ENCODE measurements around the gene NFILZ. TPM values are rescaled to one million over a fixed set of nuclear protein-coding genes. Genes with fewer than 3 reads are reported as not detected.

Gene NFILZ
- polyA plus RNA-seq, 1 donor from 2014 or later, result not detected

DNA sequence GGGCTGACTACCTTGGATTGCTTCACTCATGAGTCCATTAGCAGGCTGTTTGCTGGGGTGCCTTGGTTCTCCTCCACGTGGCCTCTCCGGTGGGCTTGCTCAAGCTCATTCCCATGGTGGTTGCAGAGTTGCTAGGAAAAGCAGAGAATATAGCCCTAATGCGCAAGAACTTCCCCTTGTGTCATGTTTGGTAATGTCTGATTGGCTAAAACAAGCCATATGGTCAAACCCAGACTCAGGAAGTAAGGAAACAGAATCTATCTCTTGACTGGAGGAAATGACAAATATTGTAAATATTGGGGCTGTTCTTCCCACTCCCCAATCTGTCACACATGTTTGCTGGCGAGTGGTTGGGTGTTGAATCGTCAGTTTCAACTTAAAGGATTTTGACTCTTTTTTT lies 12.1 kb downstream of the NFILZ start:
- H3K9me3 Mint-ChIP-seq, result peaks cover 0 to 6% (median 2%) of the 10 kb centered on the region in 3 donors
- H3K27me3 Mint-ChIP-seq, result peaks cover 22% of the 10 kb centered on the region
- H3K27ac Mint-ChIP-seq, result no peak overlapping the region
- H3K4me3 Mint-ChIP-seq, result no peak overlapping the region
- H3K4me1 Mint-ChIP-seq, result peaks cover 0 to 2% (median 2%) of the 10 kb centered on the region in 3 donors
- no peaks in the 10 kb centered on the region for H3K36me3 Mint-ChIP-seq

DNA sequence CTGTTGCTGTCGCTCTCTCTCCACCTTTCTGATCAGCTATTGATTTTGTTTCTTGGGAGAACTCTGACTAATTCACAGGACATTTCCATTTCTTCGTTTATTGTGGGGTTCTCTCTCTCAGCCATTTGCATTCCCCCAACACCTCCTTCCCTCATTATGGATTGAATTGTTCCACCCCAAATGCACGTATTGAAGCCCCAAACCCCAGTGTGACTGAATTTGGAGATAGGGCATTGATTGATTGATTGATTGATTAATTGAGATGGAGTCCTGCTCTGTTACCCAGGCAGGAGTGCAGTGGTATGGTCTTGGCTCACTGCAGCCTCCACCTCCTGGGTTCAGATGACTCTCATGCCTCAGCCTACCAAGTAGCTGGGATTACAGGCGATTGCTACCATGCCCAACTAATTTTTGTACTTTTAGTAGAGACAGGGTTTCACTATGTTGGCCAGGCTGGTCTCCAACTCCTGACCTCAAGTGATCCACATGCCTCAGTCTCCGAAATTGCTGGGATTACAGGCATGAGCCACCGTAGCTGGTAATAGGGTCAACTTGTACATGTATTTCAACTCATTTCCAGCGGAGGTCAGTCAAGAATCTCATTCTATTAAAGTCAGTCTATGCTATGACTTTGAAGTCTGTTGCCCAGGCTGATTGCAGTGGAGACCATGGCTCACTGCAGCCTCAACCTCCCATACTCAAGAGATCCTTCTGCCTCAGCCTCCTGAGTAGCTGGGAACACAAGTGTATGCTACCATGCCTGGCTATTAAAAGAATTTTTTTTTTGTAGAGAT lies 13.6 kb downstream of the NFILZ start:
- no peak overlapping the region for H3K4me3 Mint-ChIP-seq
- H3K27me3 Mint-ChIP-seq, result peaks cover 19% of the 10 kb centered on the region
- no peak overlapping the region for H3K27ac Mint-ChIP-seq
- peaks cover 0 to 6% (median 2%) of the 10 kb centered on the region in 3 donors for H3K9me3 Mint-ChIP-seq
- peaks cover 0 to 2% (median 0%) of the 10 kb centered on the region in 3 donors for H3K4me1 Mint-ChIP-seq
- no peaks in the 10 kb centered on the region for H3K36me3 Mint-ChIP-seq

DNA sequence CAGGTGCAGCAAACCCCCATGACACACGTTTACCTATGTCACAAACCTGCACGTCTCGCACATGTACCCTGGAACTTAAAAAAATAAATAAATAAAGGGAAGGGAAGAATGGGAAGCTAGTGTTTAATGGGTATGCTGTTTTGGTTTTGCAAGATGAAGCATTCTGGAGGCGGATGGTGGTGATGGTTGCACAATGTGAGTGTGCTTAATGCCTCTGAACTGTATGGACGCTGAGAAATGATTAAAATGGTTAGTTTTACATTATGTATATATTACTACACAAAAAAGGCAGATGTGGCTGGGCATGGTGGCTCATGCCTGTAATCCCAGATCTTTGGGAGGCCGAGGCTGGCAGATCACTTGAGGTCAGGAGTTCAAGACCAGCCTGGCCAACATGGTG lies 17.8 kb downstream of the NFILZ start:
- Mint-ChIP-seq H3K4me1 (peaks cover 0 to 2% (median 0%) of the 10 kb centered on the region in 3 donors), H3K9me3 (no peaks in the 10 kb centered on the region), H3K36me3 (no peaks in the 10 kb centered on the region), H3K4me3 (no peak overlapping the region), H3K27ac (no peak overlapping the region), H3K27me3 (peaks cover 16% of the 10 kb centered on the region)

DNA sequence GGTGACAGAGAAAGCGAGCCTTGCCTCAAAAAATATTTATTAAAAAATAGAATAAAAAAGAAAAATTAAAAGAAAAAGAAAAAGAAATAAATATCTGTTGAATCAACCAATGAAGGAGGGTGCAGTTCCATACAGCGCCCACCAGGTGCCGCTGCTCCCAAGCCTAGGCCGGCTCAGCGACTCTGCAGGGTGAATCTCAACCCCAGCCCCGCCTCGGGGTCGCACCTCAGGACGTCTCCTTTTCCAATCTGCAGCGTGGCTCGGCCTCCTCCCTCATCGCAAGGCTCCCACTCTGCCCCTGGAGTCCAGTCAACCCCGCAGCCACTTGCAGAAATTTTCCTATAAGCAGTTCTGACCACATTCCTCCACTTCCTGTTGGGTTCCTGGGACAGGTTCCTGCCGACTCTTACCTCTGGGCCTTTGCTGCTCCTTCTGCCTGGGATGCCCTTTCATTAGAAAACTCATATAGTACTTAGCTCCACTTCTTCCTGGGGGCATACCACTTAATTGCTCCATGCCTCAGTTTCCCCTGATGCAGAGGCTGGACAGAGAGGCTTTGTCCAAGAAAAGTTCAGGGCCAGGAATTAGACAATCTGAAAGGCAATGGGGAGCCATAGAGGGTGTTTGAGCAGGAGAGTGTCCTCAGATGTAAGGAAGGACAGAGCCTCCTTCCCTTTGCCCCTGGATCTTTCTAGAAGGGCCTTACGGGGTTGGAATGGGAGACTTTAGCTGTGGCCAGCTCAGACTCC lies 24.3 kb downstream of the NFILZ start:
- peak overlapping the region in 1 of 3 donors; percentile 39 for H3K27ac Mint-ChIP-seq
- H3K4me1 Mint-ChIP-seq, result peaks cover 5 to 9% (median 8%) of the 10 kb centered on the region in 3 donors
- peak overlapping the region in 2 of 4 donors; percentile 81 to 87 for H3K4me3 Mint-ChIP-seq
- H3K36me3 Mint-ChIP-seq, result no peaks in the 10 kb centered on the region
- H3K9me3 Mint-ChIP-seq, result no peaks in the 10 kb centered on the region
- peaks cover 6% of the 10 kb centered on the region for H3K27me3 Mint-ChIP-seq

DNA sequence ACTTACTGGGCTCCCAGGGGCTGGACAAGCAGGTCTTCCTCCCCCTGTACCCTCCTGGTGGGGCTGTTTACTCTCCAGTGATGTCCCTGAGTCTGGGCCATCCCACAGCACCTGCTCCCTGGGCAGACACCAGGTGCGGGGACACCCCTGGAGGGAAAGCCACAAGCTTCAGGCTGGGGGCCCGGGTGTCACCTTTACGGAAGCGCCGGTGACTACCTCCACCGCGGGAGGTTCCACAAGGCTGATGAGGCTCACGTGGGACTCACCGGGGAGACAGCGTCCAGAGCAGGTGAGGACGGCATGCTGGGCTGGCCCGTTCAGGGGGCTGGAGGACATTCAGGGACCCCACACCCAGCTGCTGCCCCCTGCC lies 24.9 kb downstream of the NFILZ start:
- no peaks in the 10 kb centered on the region for H3K9me3 Mint-ChIP-seq

DNA sequence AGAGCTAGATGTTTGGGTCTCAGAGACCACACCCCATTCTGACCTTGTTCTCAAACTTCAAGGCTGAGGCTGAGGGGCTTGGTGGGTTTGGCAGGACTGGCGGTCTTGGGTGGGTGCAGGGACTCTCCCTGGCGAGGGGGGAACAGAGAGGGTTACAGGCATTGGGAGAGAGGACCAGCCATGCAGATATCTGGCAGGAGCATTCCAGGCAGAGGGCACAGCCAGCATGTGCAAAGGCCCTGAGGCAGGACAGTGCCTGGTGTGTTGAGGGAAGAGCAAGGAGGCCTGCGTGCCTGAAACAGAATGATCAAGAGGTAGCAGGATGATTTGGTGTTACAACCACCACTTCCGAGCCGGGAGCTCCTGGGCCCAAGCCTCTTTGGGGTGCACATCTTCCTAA lies 27.4 kb downstream of the NFILZ start:
- Mint-ChIP-seq H3K9me3 (no peaks in the 10 kb centered on the region), H3K4me1 (peaks cover 5 to 12% (median 8%) of the 10 kb centered on the region in 3 donors), H3K27me3 (peaks cover 7% of the 10 kb centered on the region), H3K4me3 (no peak overlapping the region), H3K36me3 (no peaks in the 10 kb centered on the region), H3K27ac (no peak overlapping the region)

More for the DNA sequence above, 24.9 kb downstream of the NFILZ start:
- H3K4me1 Mint-ChIP-seq, result peaks cover 5 to 9% (median 8%) of the 10 kb centered on the region in 3 donors
- peak overlapping the region in 2 of 4 donors; percentile 67 to 87 for H3K4me3 Mint-ChIP-seq
- peak overlapping the region in 1 of 3 donors; percentile 39 for H3K27ac Mint-ChIP-seq
- peaks cover 6% of the 10 kb centered on the region for H3K27me3 Mint-ChIP-seq
- no peaks in the 10 kb centered on the region for H3K36me3 Mint-ChIP-seq

DNA sequence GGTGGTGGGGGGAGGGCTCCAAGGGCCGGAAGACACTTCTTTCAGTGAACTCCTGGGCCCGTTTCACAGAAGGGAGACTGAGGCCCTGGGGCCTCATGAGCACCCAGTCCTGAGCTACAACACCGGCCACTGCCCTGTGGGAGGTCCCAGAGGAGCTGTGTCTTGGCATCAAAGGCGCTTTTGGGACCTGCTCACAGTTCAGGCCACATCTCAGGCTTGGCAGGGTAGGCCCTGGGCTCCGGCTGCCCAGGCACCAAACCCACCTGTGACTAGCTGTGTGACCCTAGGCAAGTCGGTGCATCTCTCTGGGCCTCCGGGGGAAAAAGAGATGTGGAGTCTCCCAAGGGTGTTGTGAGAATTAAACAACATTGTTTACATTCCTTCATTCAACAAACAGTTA lies 29.5 kb downstream of the NFILZ start:
- H3K27me3 Mint-ChIP-seq, result peaks cover 3% of the 10 kb centered on the region
- no peaks in the 10 kb centered on the region for H3K9me3 Mint-ChIP-seq
- no peak overlapping the region for H3K4me3 Mint-ChIP-seq
- peaks cover 2 to 15% (median 14%) of the 10 kb centered on the region in 3 donors for H3K4me1 Mint-ChIP-seq
- no peaks in the 10 kb centered on the region for H3K36me3 Mint-ChIP-seq
- no peak overlapping the region for H3K27ac Mint-ChIP-seq

DNA sequence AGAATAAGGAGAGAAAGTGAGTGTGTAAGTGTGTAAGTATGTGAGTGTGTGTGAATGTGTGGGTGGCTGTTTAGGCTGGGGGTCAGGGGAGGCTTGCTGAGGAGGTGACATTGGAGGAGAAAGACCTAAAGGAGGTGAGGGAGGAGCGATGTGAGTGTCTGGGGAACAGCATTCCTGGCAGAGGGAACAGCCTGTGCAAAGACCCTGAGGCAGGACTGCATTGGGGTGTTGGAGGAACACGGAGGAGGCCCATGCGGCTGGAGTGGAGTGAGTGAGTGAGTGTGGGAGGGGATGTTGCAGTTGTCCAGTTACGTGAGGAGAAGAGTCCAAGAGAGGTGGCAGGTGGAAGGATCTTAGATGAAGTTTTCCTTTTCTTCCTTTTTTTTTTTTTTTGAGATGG lies 31.8 kb downstream of the NFILZ start:
- Mint-ChIP-seq H3K9me3 (peaks cover 0 to 2% (median 0%) of the 10 kb centered on the region in 3 donors), H3K27me3 (peaks cover 1% of the 10 kb centered on the region), H3K36me3 (no peaks in the 10 kb centered on the region), H3K4me1 (peaks cover 0 to 15% (median 12%) of the 10 kb centered on the region in 3 donors), H3K27ac (peak overlapping the region in 1 of 3 donors; percentile 6), H3K4me3 (peak overlapping the region in 1 of 4 donors; percentile 20)

DNA sequence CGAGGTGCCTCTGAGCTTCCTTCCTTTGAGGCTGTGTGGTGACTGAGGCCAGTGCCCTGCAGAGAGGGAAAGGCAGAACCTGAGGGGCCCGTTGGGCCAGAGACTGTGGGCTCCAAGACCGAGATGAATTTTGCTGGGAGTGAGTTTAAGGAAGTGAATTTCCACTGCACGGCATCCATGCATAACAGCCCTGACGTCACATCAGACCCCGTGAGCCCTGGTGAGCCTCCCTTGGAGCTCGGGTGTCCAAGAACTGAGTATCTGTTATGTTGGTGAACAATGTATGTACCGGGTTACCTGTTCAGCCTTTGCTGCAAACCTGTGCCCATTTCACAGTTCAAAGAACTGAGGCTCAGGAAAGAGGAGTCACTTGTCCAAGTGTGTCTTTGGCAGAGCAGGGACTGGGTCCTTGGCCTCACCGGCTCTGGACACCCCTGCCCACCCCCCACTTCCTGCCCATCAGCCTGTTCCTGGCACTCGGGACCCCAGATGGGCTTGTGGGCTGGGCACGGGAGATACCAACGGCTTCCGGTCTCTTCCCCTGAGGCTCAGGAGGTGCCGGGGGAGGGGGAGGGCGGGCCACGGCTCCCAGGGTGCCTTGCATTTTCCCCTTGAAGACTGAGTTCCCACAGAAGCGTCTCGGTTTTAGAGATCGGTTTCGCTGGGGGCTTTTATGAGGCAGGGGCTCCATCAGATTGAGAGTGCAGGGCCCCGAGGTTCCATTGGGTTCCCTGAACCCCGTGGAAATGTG lies 33.7 kb downstream of the NFILZ start:
- Mint-ChIP-seq H3K36me3 (no peaks in the 10 kb centered on the region), H3K9me3 (peaks cover 0 to 7% (median 4%) of the 10 kb centered on the region in 3 donors), H3K4me1 (peaks cover 0 to 15% (median 12%) of the 10 kb centered on the region in 3 donors), H3K27me3 (peaks cover 4% of the 10 kb centered on the region), H3K4me3 (peak overlapping the region; percentile 24 to 90 (median 68)), H3K27ac (peak overlapping the region in 2 of 3 donors; percentile 10 to 78)

DNA sequence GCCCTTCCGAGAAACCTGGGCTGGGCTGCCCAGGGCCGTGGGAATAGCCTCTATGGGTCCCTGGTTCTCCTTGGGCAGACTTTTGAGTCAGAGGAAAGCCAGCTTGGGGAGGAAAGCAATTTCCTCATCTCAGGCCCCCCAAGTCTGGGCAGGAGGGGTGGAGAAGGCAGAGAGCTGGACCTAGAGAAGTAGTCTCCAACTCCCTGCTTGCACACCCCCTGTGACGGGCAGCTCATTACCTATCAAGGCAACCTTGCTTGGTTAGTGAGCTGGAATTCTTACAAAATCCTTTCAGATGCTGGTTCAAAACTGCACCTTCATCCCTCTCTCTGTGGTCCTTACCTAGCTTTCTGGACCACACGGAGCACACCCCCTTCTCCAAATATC lies 34.2 kb downstream of the NFILZ start:
- peaks cover 4% of the 10 kb centered on the region for H3K27me3 Mint-ChIP-seq
- no peak overlapping the region for H3K4me3 Mint-ChIP-seq

DNA sequence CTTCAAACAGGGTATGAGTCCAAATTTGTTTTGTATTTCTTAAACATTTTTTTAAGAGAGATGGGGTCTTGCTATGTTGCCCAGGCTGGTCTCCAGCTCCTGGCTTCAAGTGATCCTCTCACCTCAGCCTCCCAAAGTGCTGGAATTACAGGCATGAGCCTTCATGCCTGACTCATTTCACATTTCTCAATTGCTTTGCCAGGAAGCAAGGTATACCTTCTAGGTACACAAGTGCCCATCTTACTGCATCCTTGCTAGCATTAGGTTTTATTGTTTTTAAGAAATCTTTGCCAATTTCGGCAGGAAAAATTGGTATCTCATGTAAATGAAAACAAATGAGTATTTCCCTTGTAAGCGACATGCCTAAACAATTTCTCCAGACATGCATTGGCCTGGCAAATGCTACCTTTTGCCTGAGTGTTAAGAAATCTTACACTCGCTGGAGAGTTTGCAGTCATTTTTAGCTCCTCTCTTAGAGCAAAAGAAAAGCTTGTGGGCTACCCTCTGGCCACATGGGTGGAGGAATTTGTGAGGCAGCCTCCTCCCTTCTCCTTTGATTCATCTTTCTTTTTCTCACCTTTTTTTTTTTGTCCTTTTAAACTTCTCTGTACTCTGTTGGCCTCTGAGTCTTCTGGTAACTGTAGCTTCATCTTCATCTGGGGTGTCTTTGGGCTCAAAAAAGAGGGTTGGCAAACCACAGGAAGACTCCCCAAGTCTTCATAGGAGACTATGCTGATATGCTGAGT lies 35.2 kb downstream of the NFILZ start:
- Mint-ChIP-seq H3K4me3 (peak overlapping the region in 2 of 4 donors; percentile 58 to 66), H3K27ac (peak overlapping the region in 1 of 3 donors; percentile 47), H3K27me3 (peaks cover 4% of the 10 kb centered on the region), H3K36me3 (no peaks in the 10 kb centered on the region), H3K9me3 (peaks cover 0 to 7% (median 4%) of the 10 kb centered on the region in 3 donors), H3K4me1 (peaks cover 5 to 17% (median 15%) of the 10 kb centered on the region in 3 donors)

More for the DNA sequence above, 34.2 kb downstream of the NFILZ start:
- Mint-ChIP-seq H3K4me1 (peaks cover 5 to 15% (median 12%) of the 10 kb centered on the region in 3 donors), H3K27ac (no peak overlapping the region), H3K9me3 (peaks cover 0 to 7% (median 4%) of the 10 kb centered on the region in 3 donors), H3K36me3 (no peaks in the 10 kb centered on the region)

DNA sequence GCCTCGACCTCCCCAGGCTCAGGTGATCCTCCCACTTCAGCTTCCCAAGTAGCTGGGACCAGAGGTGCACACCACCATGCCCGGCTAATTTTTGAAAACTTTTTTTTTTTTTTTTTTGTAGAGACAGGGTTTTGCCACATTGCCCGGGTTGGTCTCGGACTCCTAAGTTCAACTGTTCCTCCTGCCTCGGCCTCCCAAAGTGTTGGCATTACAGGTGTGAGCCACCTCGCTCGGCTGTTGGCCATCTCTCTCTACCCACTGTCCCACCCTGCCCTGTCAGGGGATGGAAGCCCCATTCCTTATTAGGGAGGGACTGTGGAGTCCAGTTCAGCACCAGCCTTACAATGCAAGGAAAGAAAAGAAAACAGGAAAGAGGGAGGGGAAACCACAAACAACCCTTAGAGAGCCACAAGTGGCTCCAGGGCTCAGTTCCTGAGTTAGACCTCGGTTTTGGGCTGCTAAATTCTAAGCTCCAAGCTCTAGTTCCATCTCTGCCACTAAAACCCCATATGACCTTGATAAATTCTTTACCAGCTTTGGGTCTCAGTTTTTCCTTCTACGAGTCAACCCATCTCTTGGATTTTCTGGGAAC lies 36.5 kb downstream of the NFILZ start:
- Mint-ChIP-seq H3K27ac (peak overlapping the region in 1 of 3 donors; percentile 24), H3K9me3 (peaks cover 0 to 7% (median 4%) of the 10 kb centered on the region in 3 donors), H3K4me1 (peaks cover 15 to 27% (median 20%) of the 10 kb centered on the region in 3 donors), H3K27me3 (peaks cover 4% of the 10 kb centered on the region), H3K36me3 (no peaks in the 10 kb centered on the region), H3K4me3 (no peak overlapping the region)

DNA sequence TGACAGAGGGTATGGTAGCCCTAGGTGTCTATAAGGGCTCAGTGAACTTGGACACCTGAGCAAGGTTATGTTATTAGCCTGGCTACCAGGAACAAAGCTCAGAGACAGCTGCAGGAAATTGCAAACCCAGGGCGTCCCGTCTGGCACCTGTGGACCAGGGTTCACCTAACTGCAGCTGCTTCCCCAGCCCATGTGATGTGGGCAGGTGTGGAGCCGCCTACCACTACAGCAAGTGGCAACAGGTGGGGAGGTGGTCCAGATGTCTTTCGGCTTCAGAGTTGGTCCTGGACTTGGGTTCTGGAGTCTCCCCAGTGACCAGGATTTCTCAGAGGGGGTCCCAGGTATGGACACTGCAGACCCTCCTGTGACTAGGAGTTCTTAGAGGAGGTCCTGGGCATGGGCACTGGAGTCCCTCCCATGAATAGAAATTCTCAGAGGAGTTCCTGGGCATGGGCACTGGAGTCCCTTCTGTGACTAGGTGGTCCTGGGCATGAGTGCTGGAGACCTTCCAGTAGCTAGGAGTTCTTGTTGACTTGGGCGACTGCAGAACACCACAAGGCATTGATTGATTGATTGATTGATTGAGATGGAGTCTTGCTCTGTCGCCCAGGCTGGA lies 43.0 kb downstream of the NFILZ start:
- peak overlapping the region in 2 of 4 donors; percentile 15 to 43 for H3K4me3 Mint-ChIP-seq

More for the DNA sequence above, 43.0 kb downstream of the NFILZ start:
- Mint-ChIP-seq H3K9me3 (peaks cover 0 to 11% (median under 1%) of the 10 kb centered on the region in 3 donors), H3K27ac (no peak overlapping the region), H3K4me1 (peaks cover 14 to 17% (median 14%) of the 10 kb centered on the region in 3 donors), H3K36me3 (peaks cover 1% of the 10 kb centered on the region), H3K27me3 (no peaks in the 10 kb centered on the region)

Measured in IgD-negative memory B cell (primary cell).